GM10248 (cell line): ENCODE results near the gene NEB.

Source experiments
- CTCF ChIA-PET: fragments of 300-600 bp; sonication (Branson Sonifier 250); formaldehyde crosslinking; extraction: SDS; loops from one replicate; lab custom pipeline; 2021; ENCODE audit warnings: antibody characterized with exemption; lab: Yijun Ruan, JAX
- POLR2A ChIA-PET: fragments of 350-650 bp; sonication (Branson Sonifier 250); formaldehyde crosslinking; extraction: SDS; loops from one replicate; lab custom pipeline; 2020; ENCODE audit warnings: antibody characterized with exemption; lab: Yijun Ruan, JAX
- DNase-seq: peaks from one replicate; pipeline ENCODE4 v3.0.0; 2012; ENCODE audit errors: extremely low spot score
- CTCF ChIP-seq: IDR thresholded peaks from 2 replicates; pipeline ENCODE4 v1.5.1; 2012; ENCODE audit warnings: mild to moderate bottlenecking, low read depth; ENCODE audit errors: extremely low read depth, missing control alignments, control extremely low read depth

Gene NEB

GRCh38 chr2:151691631-151692030 lies 42.6 kb downstream of the NEB start:
- TF ChIP-seq CTCF: peak; percentile 11
- CTCF ChIA-PET: interaction anchor here (0.8 to 2.0 kb wide), 3 partner anchors 15 to 334 kb away, joined by 3 to 10 read pairs (median 9); no protein-coding TSS in a partner anchor
- no peak for DNase-seq
- POLR2A ChIA-PET: no interaction called here

- no peak for TF ChIP-seq CTCF
- POLR2A ChIA-PET: no interaction called here
- CTCF ChIA-PET: no interaction called here
- no peak for DNase-seq
Measured at GRCh38 chr2:151688719-151689118, 45.6 kb downstream of the NEB start.

GRCh38 chr2:151682459-151683003 lies 51.7 kb downstream of the NEB start:
- ChIA-PET CTCF (interaction anchor here (1.9 kb wide), 1 partner anchor 12 kb away, joined by 7 read pairs; no protein-coding TSS in a partner anchor), POLR2A (no interaction called here)
- TF ChIP-seq CTCF: no peak
- DNase-seq: no peak

GRCh38 chr2:151681051-151681450 lies 53.2 kb downstream of the NEB start:
- no peak for DNase-seq
- POLR2A ChIA-PET: no interaction called here
- TF ChIP-seq CTCF: no peak
- CTCF ChIA-PET: no interaction called here

GRCh38 chr2:151679994-151680393 lies 54.3 kb downstream of the NEB start:
- ChIA-PET CTCF (no interaction called here), POLR2A (no interaction called here)
- no peak for TF ChIP-seq CTCF
- no peak for DNase-seq

GRCh38 chr2:151678849-151679248 lies 55.4 kb downstream of the NEB start:
- TF ChIP-seq CTCF: no peak
- CTCF ChIA-PET: no interaction called here
- DNase-seq: no peak
- POLR2A ChIA-PET: no interaction called here
